Measurements from ENCODE around the gene POLK.

The POLK gene

GRCh38 chr5:75534734-75535133, 23.0 kb downstream of the POLK start:
- H3K9me2 ChIP-seq (replicated peaks; ENCODE audit: low read depth, low read length), result no peaks in the 10 kb centered on the region
- H2AFZ ChIP-seq (ENCODE audit: low read length), result no peak overlapping the region
- peaks cover 5% of the 10 kb centered on the region for H3K4me1 ChIP-seq (ENCODE audit: insufficient read depth, low read length, poor library complexity, severe bottlenecking)
- H3K79me2 ChIP-seq (ENCODE audit: insufficient read depth, low read length), result peaks cover 74% of the 10 kb centered on the region
- H3K4me3 ChIP-seq (ENCODE audit: low read length, poor library complexity, severe bottlenecking), result no peak overlapping the region
- H3K27me3 ChIP-seq (ENCODE audit: insufficient read depth, low read length, poor library complexity, severe bottlenecking), result no peaks in the 10 kb centered on the region
- no peaks in the 10 kb centered on the region for H4K20me1 ChIP-seq (ENCODE audit: insufficient read depth, low read length, poor library complexity, severe bottlenecking)
- H3K9me3 ChIP-seq (ENCODE audit: insufficient read depth, low read depth, low read length), result peaks cover 21% of the 10 kb centered on the region
- no peaks in the 10 kb centered on the region for H3F3A ChIP-seq (ENCODE audit: low read depth)
- H3K36me3 ChIP-seq (ENCODE audit: insufficient read depth, low read length), result peaks cover 13% of the 10 kb centered on the region; the same call in 1 of the 2 replicates
- TF ChIP-seq CTCF (conservative IDR thresholded peaks at IDR 0.05; ENCODE audit: low read length) (no peak), EZH2phosphoT487 (IDR thresholded peaks at IDR 0.05; ENCODE audit: borderline replicate concordance) (no peak)
- H3K9ac ChIP-seq (ENCODE audit: low read depth, low read length, poor library complexity, severe bottlenecking), result no peak overlapping the region
- no peak overlapping the region for H3K4me2 ChIP-seq (ENCODE audit: low read depth, low read length, poor library complexity, severe bottlenecking)

DNA sequence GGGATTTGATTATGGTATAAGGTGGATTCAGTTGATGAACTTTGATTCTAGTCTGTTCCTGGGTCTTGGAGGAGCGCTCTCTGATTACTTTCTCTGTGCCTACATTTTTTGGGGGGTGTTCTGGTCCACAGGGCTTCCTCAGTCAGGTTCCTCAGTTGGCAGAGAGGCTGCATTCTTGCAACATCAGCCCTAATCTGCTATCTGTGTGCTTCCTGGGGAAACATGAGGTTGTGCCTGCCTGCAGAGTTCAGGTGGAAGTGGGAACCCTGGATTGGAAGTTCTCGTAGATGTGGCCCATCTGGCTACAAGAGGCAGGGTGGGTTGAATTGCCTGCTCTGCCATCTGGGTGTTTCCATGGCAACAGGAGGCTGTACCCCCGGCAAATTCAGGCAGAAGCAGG, 24.5 kb downstream of the POLK start:
- H3K27me3 ChIP-seq (ENCODE audit: insufficient read depth, low read length, poor library complexity, severe bottlenecking), result no peaks in the 10 kb centered on the region
- H3K4me2 ChIP-seq (ENCODE audit: low read depth, low read length, poor library complexity, severe bottlenecking), result no peak overlapping the region

DNA sequence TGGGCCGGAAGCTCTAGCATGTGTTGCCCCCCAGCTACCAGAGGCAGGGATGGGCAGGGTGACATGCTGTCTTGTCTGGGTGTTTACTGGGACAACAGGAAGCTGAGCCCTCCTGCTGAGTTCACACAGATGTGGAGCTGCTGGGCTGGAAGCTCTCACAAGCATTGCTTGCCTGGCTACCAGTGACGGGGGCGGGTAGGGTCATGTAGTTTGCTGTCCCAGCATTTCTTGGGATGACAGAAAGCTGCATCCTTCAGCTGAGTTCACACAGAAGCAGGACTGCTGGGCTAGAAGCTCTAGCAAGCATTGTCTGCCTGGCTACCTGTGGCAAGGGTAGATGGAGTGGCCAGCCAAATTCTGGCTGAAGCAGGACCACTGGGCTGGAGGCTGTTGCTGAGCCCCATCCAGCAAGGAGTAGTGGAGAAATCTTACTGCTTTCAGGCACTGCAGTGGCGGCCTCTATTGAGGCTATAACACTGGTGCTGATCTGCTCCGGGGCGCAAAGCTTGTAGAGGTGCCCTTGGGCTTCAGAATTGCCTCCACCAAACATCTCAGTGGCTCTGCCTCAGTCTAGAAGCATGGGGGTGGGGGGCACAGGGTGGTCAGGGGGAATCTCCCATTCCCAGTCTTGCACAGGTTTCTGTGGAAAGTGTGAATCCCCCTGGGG, 25.1 kb downstream of the POLK start:
- Histone ChIP-seq H3K4me2 (ENCODE audit: low read depth, low read length, poor library complexity, severe bottlenecking) (no peak overlapping the region), H4K20me1 (ENCODE audit: insufficient read depth, low read length, poor library complexity, severe bottlenecking) (no peaks in the 10 kb centered on the region), H3K4me1 (ENCODE audit: insufficient read depth, low read length, poor library complexity, severe bottlenecking) (peaks cover 5% of the 10 kb centered on the region), H3K4me3 (ENCODE audit: low read length, poor library complexity, severe bottlenecking) (no peak overlapping the region), H3K36me3 (ENCODE audit: insufficient read depth, low read length) (peaks cover 18% of the 10 kb centered on the region; the same call in 1 of the 2 replicates), H3K9me2 (replicated peaks; ENCODE audit: low read depth, low read length) (no peaks in the 10 kb centered on the region), H3F3A (ENCODE audit: low read depth) (no peaks in the 10 kb centered on the region), H2AFZ (ENCODE audit: low read length) (no peak overlapping the region), H3K79me2 (ENCODE audit: insufficient read depth, low read length) (peaks cover 86% of the 10 kb centered on the region), H3K9ac (ENCODE audit: low read depth, low read length, poor library complexity, severe bottlenecking) (no peak overlapping the region), H3K27me3 (ENCODE audit: insufficient read depth, low read length, poor library complexity, severe bottlenecking) (no peaks in the 10 kb centered on the region), H3K9me3 (ENCODE audit: insufficient read depth, low read depth, low read length) (peaks cover 21% of the 10 kb centered on the region)
- TF ChIP-seq CTCF (conservative IDR thresholded peaks at IDR 0.05; ENCODE audit: low read length) (no peak), EZH2phosphoT487 (IDR thresholded peaks at IDR 0.05; ENCODE audit: borderline replicate concordance) (no peak)

More for the DNA sequence above, 24.5 kb downstream of the POLK start:
- TF ChIP-seq CTCF (conservative IDR thresholded peaks at IDR 0.05; ENCODE audit: low read length) (no peak), EZH2phosphoT487 (IDR thresholded peaks at IDR 0.05; ENCODE audit: borderline replicate concordance) (no peak)
- no peaks in the 10 kb centered on the region for H3F3A ChIP-seq (ENCODE audit: low read depth)
- no peak overlapping the region for H2AFZ ChIP-seq (ENCODE audit: low read length)
- H3K36me3 ChIP-seq (ENCODE audit: insufficient read depth, low read length), result peaks cover 15% of the 10 kb centered on the region; the same call in 1 of the 2 replicates
- H3K9ac ChIP-seq (ENCODE audit: low read depth, low read length, poor library complexity, severe bottlenecking), result no peak overlapping the region
- no peaks in the 10 kb centered on the region for H3K9me2 ChIP-seq (replicated peaks; ENCODE audit: low read depth, low read length)
- no peak overlapping the region for H3K4me3 ChIP-seq (ENCODE audit: low read length, poor library complexity, severe bottlenecking)
- peaks cover 5% of the 10 kb centered on the region for H3K4me1 ChIP-seq (ENCODE audit: insufficient read depth, low read length, poor library complexity, severe bottlenecking)
- H3K9me3 ChIP-seq (ENCODE audit: insufficient read depth, low read depth, low read length), result peaks cover 21% of the 10 kb centered on the region
- H4K20me1 ChIP-seq (ENCODE audit: insufficient read depth, low read length, poor library complexity, severe bottlenecking), result no peaks in the 10 kb centered on the region
- H3K79me2 ChIP-seq (ENCODE audit: insufficient read depth, low read length), result peaks cover 88% of the 10 kb centered on the region
